AG04450 (cell line): ENCODE measurements around the gene PDK2. TPM values are rescaled to one million over a fixed set of nuclear protein-coding genes. Genes with fewer than 3 reads are reported as not detected.

ENCODE experiments used
- CTCF ChIA-PET: fragments of 300-600, 350-600 bp; formaldehyde crosslinking; extraction: SDS; loops from one replicate; lab custom pipeline; 2022; ENCODE audit warnings: antibody characterized with exemption, inconsistent platforms; lab: Charles Lee
- POLR2A ChIA-PET: fragments of 350-600 bp; formaldehyde crosslinking; extraction: SDS; loops from one replicate; lab custom pipeline; 2021; ENCODE audit warnings: antibody characterized with exemption, inconsistent platforms; lab: Yijun Ruan, JAX
- DNase-seq: peaks from one replicate; pipeline ENCODE4 v3.0.0-alpha.2; 2011; ENCODE audit warnings: low read depth, low spot score
- H3K27ac ChIP-seq: one replicate; pipeline ENCODE4 v1.5.1; 2012; ENCODE audit warnings: low read depth, low read length, control low read depth
- H3K27me3 ChIP-seq: one replicate; pipeline ENCODE4 v1.6.0; 2012; ENCODE audit warnings: low read length; ENCODE audit not compliant: control insufficient read depth, insufficient read depth
- H3K4me3 ChIP-seq: 2 replicates; pipeline ENCODE4 v1.5.1; 2011; ENCODE audit warnings: mild to moderate bottlenecking, low read depth, low read length, control low read depth
- H3K9me3 ChIP-seq: 2 replicates; pipeline ENCODE4 v1.5.1; 2012; ENCODE audit warnings: low read length; ENCODE audit not compliant: control insufficient read depth, insufficient read depth
- polyA plus RNA-seq: library from polyadenylated mRNA; depleted of rRNA; stranded (reverse); fragments of >200 nt; gene quantifications from 2 replicates; pipeline ENCODE4 v1.2.3, GENCODE V29; 2011
- TF ChIP-seq, protein P1 (sequence below): IDR thresholded peaks from 2 replicates; pipeline ENCODE4 v1.5.1; 2011; ENCODE audit warnings: low read depth, low read length, control low read depth, inconsistent platforms

The PDK2 gene
- polyA plus RNA-seq, 1 experiment = 62.4 TPM

- POLR2A ChIA-PET = interaction anchor here (0.5 kb wide), 1 partner anchor 245 kb away, joined by 4 read pairs; no protein-coding TSS in a partner anchor
- Histone ChIP-seq H3K4me3 (no peak overlapping the region), H3K27me3 (no peaks in the 10 kb centered on the region), H3K9me3 (no peaks in the 10 kb centered on the region), H3K27ac (no peak overlapping the region)
- TF ChIP-seq, protein P1, sequence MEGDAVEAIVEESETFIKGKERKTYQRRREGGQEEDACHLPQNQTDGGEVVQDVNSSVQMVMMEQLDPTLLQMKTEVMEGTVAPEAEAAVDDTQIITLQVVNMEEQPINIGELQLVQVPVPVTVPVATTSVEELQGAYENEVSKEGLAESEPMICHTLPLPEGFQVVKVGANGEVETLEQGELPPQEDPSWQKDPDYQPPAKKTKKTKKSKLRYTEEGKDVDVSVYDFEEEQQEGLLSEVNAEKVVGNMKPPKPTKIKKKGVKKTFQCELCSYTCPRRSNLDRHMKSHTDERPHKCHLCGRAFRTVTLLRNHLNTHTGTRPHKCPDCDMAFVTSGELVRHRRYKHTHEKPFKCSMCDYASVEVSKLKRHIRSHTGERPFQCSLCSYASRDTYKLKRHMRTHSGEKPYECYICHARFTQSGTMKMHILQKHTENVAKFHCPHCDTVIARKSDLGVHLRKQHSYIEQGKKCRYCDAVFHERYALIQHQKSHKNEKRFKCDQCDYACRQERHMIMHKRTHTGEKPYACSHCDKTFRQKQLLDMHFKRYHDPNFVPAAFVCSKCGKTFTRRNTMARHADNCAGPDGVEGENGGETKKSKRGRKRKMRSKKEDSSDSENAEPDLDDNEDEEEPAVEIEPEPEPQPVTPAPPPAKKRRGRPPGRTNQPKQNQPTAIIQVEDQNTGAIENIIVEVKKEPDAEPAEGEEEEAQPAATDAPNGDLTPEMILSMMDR = peak; percentile 95
- peak; percentile 48 for DNase-seq
- CTCF ChIA-PET = interaction anchor here (0.6 to 2.7 kb wide), 31 partner anchors 9 to 288 kb away, joined by 3 to 85 read pairs (median 4); no protein-coding TSS in a partner anchor
Measured at GRCh38 chr17:50087246-50087911, 7.8 kb upstream of the PDK2 start.

- POLR2A ChIA-PET = no interaction called here
- DNase-seq = no peak
- Histone ChIP-seq H3K27ac (no peak overlapping the region), H3K27me3 (no peaks in the 10 kb centered on the region), H3K4me3 (no peak overlapping the region), H3K9me3 (no peaks in the 10 kb centered on the region)
- CTCF ChIA-PET = interaction anchor here (0.6 to 2.7 kb wide), 18 partner anchors 14 to 288 kb away, joined by 3 to 85 read pairs (median 4); no protein-coding TSS in a partner anchor
- TF ChIP-seq, protein P1 = no peak
Measured at GRCh38 chr17:50087912-50088405, 7.2 kb upstream of the PDK2 start.

DNA sequence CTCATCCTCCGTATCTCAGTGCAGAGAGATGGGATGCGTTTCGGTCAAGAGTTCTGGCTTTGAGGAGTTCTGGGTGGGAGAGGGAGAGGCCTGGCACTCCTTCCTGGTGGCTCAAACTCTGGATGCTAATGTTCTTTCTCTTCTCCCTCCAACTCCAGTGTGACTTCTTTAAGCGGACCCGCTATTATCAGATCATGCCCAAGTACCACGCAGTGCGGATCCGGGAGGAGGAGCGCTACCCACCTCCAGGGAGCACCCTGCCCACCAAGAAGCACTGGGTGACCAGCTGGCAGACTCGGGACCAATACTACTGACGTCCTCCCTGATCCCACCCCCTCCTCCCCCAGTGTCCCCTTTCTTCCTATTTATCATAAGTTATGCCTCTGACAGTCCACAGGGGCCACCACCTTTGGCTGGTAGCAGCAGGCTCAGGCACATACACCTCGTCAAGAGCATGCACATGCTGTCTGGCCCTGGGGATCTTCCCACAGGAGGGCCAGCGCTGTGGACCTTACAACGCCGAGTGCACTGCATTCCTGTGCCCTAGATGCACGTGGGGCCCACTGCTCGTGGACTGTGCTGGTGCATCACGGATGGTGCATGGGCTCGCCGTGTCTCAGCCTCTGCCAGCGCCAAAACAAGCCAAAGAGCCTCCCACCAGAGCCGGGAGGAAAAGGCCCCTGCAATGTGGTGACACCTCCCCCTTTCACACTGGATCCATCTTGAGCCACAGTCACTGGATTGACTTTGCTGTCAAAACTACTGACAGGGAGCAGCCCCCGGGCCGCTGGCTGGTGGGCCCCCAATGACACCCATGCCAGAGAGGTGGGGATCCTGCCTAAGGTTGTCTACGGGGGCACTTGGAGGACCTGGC lies 6.0 kb upstream of the PDK2 start:
- Histone ChIP-seq H3K27ac (no peak overlapping the region), H3K27me3 (no peaks in the 10 kb centered on the region), H3K9me3 (no peaks in the 10 kb centered on the region), H3K4me3 (no peak overlapping the region)
- ChIA-PET CTCF (no interaction called here), POLR2A (no interaction called here)
- TF ChIP-seq, protein P1 = no peak
- DNase-seq = no peak

- Histone ChIP-seq H3K4me3 (no peak overlapping the region), H3K27me3 (no peaks in the 10 kb centered on the region), H3K27ac (no peak overlapping the region), H3K9me3 (no peaks in the 10 kb centered on the region)
- no peak for DNase-seq
- ChIA-PET POLR2A (no interaction called here), CTCF (interaction anchor here (0.8 kb wide), 1 partner anchor 94 kb away, joined by 3 read pairs; no protein-coding TSS in a partner anchor)
- TF ChIP-seq, protein P1 = no peak
Measured at GRCh38 chr17:50090071-50090470, 5.1 kb upstream of the PDK2 start.
